Stimulated activated CD4-positive, alpha-beta T cell treated with anti-CD3 and anti-CD28 coated beads, Interleukin-15, amount 100 ng/mL, for 48 hours (primary cell): ENCODE measurements around the gene AVPR1B.
"Not testable (repeated sequence)": the region's sequence is repeated elsewhere in the genome, so short reads cannot be mapped to it uniquely, and the experiment has no call there.

ENCODE experiments used
- DNase-seq, 2 donors: peaks; one replicate each; pipeline ENCODE4 v3.0.0-alpha.2; 2020; ENCODE audit warnings: low read depth in 2 of 2

The AVPR1B gene

GRCh38 chr1:206080026-206080820, 37.0 kb downstream of the AVPR1B start:
- no peak for DNase-seq

- no peak for DNase-seq
Observed at GRCh38 chr1:206079135-206079534, 38.1 kb downstream of the AVPR1B start.

- DNase-seq, result no peak
Observed at GRCh38 chr1:206075786-206076755, 41.1 kb downstream of the AVPR1B start.

GRCh38 chr1:206074839-206075238, 42.3 kb downstream of the AVPR1B start:
- no peak for DNase-seq

GRCh38 chr1:206070627-206071304, 46.4 kb downstream of the AVPR1B start:
- DNase-seq, result no peak

- DNase-seq, result no peak
Observed at GRCh38 chr1:206068314-206068713, 48.9 kb downstream of the AVPR1B start.

GRCh38 chr1:206067486-206068227, 49.5 kb downstream of the AVPR1B start:
- DNase-seq, result no peak

- no peak for DNase-seq
Observed at GRCh38 chr1:206066479-206067171, 50.6 kb downstream of the AVPR1B start.

GRCh38 chr1:206065547-206066145, 51.5 kb downstream of the AVPR1B start:
- no peak for DNase-seq

- not testable (repeated sequence) for DNase-seq
Observed at GRCh38 chr1:206064501-206064900, 52.7 kb downstream of the AVPR1B start.

- not testable (repeated sequence) for DNase-seq
Observed at GRCh38 chr1:206064001-206064400, 53.2 kb downstream of the AVPR1B start.

GRCh38 chr1:206062464-206062863, 54.7 kb downstream of the AVPR1B start:
- DNase-seq, result no peak

- no peak for DNase-seq
Observed at GRCh38 chr1:206060844-206061243, 56.3 kb downstream of the AVPR1B start.
